ENCODE measurements around the gene MRAP2. TPM values are rescaled to one million over a fixed set of nuclear protein-coding genes. Genes with fewer than 3 reads are reported as not detected.

The MRAP2 gene
- total and polyA plus RNA-seq, 2 donors (not counting 1 experiment from before 2014, with no cell fraction given), result 0.03 to 0.17 TPM

- no peaks in the 10 kb centered on the region for H3K36me3 ChIP-seq (ENCODE audit: control insufficient read depth, insufficient read depth, low read length)
Observed at GRCh38 chr6:84055647-84056046, 22.1 kb downstream of the MRAP2 start.

GRCh38 chr6:84057908-84058307 is 24.3 kb downstream of the MRAP2 start:
- no peak overlapping the region for H3K4me2 ChIP-seq (ENCODE audit: extremely low read depth, insufficient read depth, low read length)
- H3K79me2 ChIP-seq (ENCODE audit: control insufficient read depth, insufficient read depth, low read length), result no peaks in the 10 kb centered on the region
- H3K9me3 ChIP-seq (ENCODE audit: control insufficient read depth, insufficient read depth, low read depth, low read length), result no peaks in the 10 kb centered on the region
- no peak overlapping the region for H3K27ac ChIP-seq (ENCODE audit: insufficient read depth, low read length)
- H2AFZ ChIP-seq (ENCODE audit: low read length), result no peak overlapping the region
- TF ChIP-seq EZH2 (IDR thresholded peaks at IDR 0.05; ENCODE audit: low read length, missing control alignments) (no peak), CTCF (conservative IDR thresholded peaks at IDR 0.05 in 1 of 2, IDR thresholded peaks at IDR 0.05 in 1 of 2; ENCODE audit: low read depth in 1 of 2, low read length in 2 of 2) (no peak)
- no peak overlapping the region for H3K4me3 ChIP-seq (replicated peaks in 1 of 4; ENCODE audit: control extremely low read depth in 1 of 4, insufficient read depth in 1 of 4, low read depth in 3 of 4, low read length in 4 of 4)
- no peaks in the 10 kb centered on the region for H3K27me3 ChIP-seq (ENCODE audit: control insufficient read depth, insufficient read depth, low read length)
- no peak for DNase-seq (ENCODE audit: low read depth in 2 of 2)
- H3K4me1 ChIP-seq (ENCODE audit: control insufficient read depth, extremely low read depth, insufficient read depth, low read length), result no peaks in the 10 kb centered on the region
- H3K9ac ChIP-seq (ENCODE audit: insufficient read depth, low read length), result no peak overlapping the region
- no peaks in the 10 kb centered on the region for H4K20me1 ChIP-seq (ENCODE audit: control insufficient read depth, extremely low read depth, insufficient read depth, low read length)
- H3K36me3 ChIP-seq (ENCODE audit: control insufficient read depth, insufficient read depth, low read length), result no peaks in the 10 kb centered on the region

More at GRCh38 chr6:84055647-84056046, 22.1 kb downstream of the MRAP2 start:
- H2AFZ ChIP-seq (ENCODE audit: low read length), result no peak overlapping the region
- H3K27ac ChIP-seq (ENCODE audit: insufficient read depth, low read length), result no peak overlapping the region
- H3K27me3 ChIP-seq (ENCODE audit: control insufficient read depth, insufficient read depth, low read length), result no peaks in the 10 kb centered on the region
- DNase-seq (ENCODE audit: low read depth in 2 of 2), result no peak
- no peak overlapping the region for H3K9ac ChIP-seq (ENCODE audit: insufficient read depth, low read length)
- H4K20me1 ChIP-seq (ENCODE audit: control insufficient read depth, extremely low read depth, insufficient read depth, low read length), result no peaks in the 10 kb centered on the region
- TF ChIP-seq EZH2 (IDR thresholded peaks at IDR 0.05; ENCODE audit: low read length, missing control alignments) (no peak), CTCF (conservative IDR thresholded peaks at IDR 0.05 in 1 of 2, IDR thresholded peaks at IDR 0.05 in 1 of 2; ENCODE audit: low read depth in 1 of 2, low read length in 2 of 2) (no peak)
- H3K9me3 ChIP-seq (ENCODE audit: control insufficient read depth, insufficient read depth, low read depth, low read length), result no peaks in the 10 kb centered on the region
- H3K4me3 ChIP-seq (replicated peaks in 1 of 4; ENCODE audit: control extremely low read depth in 1 of 4, insufficient read depth in 1 of 4, low read depth in 3 of 4, low read length in 4 of 4), result no peak overlapping the region
- H3K4me1 ChIP-seq (ENCODE audit: control insufficient read depth, extremely low read depth, insufficient read depth, low read length), result no peaks in the 10 kb centered on the region
- no peaks in the 10 kb centered on the region for H3K79me2 ChIP-seq (ENCODE audit: control insufficient read depth, insufficient read depth, low read length)
- no peak overlapping the region for H3K4me2 ChIP-seq (ENCODE audit: extremely low read depth, insufficient read depth, low read length)

GRCh38 chr6:84059082-84059481 is 25.5 kb downstream of the MRAP2 start:
- H3K4me1 ChIP-seq (ENCODE audit: control insufficient read depth, extremely low read depth, insufficient read depth, low read length), result no peaks in the 10 kb centered on the region
- no peaks in the 10 kb centered on the region for H3K27me3 ChIP-seq (ENCODE audit: control insufficient read depth, insufficient read depth, low read length)
- TF ChIP-seq CTCF (conservative IDR thresholded peaks at IDR 0.05 in 1 of 2, IDR thresholded peaks at IDR 0.05 in 1 of 2; ENCODE audit: low read depth in 1 of 2, low read length in 2 of 2) (no peak), EZH2 (IDR thresholded peaks at IDR 0.05; ENCODE audit: low read length, missing control alignments) (no peak)
- no peak overlapping the region for H2AFZ ChIP-seq (ENCODE audit: low read length)
- no peaks in the 10 kb centered on the region for H3K36me3 ChIP-seq (ENCODE audit: control insufficient read depth, insufficient read depth, low read length)
- no peak overlapping the region for H3K4me3 ChIP-seq (replicated peaks in 1 of 4; ENCODE audit: control extremely low read depth in 1 of 4, insufficient read depth in 1 of 4, low read depth in 3 of 4, low read length in 4 of 4)
- H4K20me1 ChIP-seq (ENCODE audit: control insufficient read depth, extremely low read depth, insufficient read depth, low read length), result no peaks in the 10 kb centered on the region
- no peak overlapping the region for H3K9ac ChIP-seq (ENCODE audit: insufficient read depth, low read length)
- H3K9me3 ChIP-seq (ENCODE audit: control insufficient read depth, insufficient read depth, low read depth, low read length), result no peaks in the 10 kb centered on the region
- H3K79me2 ChIP-seq (ENCODE audit: control insufficient read depth, insufficient read depth, low read length), result no peaks in the 10 kb centered on the region
- H3K27ac ChIP-seq (ENCODE audit: insufficient read depth, low read length), result no peak overlapping the region
- no peak overlapping the region for H3K4me2 ChIP-seq (ENCODE audit: extremely low read depth, insufficient read depth, low read length)
- no peak for DNase-seq (ENCODE audit: low read depth in 2 of 2)
